WTC11 (cell line): ENCODE measurements around the gene PRMT6. TPM values are rescaled to one million over a fixed set of nuclear protein-coding genes. Genes with fewer than 3 reads are reported as not detected.

Source experiments
- ATAC-seq: fragments of 200-7000 bp; cut with Tn5 transposase; 2 replicates; pipeline ENCODE4 v1.10.0; 2021; ENCODE audit warnings: mild to moderate bottlenecking, moderate library complexity
- CTCF ChIA-PET: fragments of 300-600 bp; sonication (Branson Sonifier 250); formaldehyde crosslinking; loops from one replicate; lab custom pipeline; 2021; ENCODE audit warnings: antibody characterized with exemption; lab: Charles Lee
- POLR2A ChIA-PET: fragments of 350-600 bp; sonication (Branson Sonifier 250); formaldehyde crosslinking; loops from one replicate; lab custom pipeline; 2021; ENCODE audit warnings: antibody characterized with exemption; lab: Charles Lee
- DNase-seq: peaks from one replicate; pipeline ENCODE4 v3.0.0; 2021; ENCODE audit warnings: low spot score
- H3K27ac Mint-ChIP-seq: 2 replicates; pipeline ENCODE4 v1.8.0; 2021; ENCODE audit warnings: mixed read lengths
- H3K27me3 Mint-ChIP-seq: 2 replicates; pipeline ENCODE4 v1.8.0; 2021; ENCODE audit warnings: low read depth, mild to moderate bottlenecking, moderate library complexity, mixed read lengths
- H3K36me3 Mint-ChIP-seq: 2 replicates; pipeline ENCODE4 v1.8.0; 2021; ENCODE audit warnings: mixed read lengths
- H3K4me1 Mint-ChIP-seq: 2 replicates; pipeline ENCODE4 v1.8.0; 2022; ENCODE audit warnings: mixed read lengths
- H3K4me3 Mint-ChIP-seq: 2 replicates; pipeline ENCODE4 v1.8.0; 2021; ENCODE audit warnings: mild to moderate bottlenecking, moderate library complexity, mixed read lengths
- H3K9me3 Mint-ChIP-seq: 2 replicates; pipeline ENCODE4 v1.8.0; 2021; ENCODE audit warnings: mixed read lengths
- ARID4B ChIP-seq: sonication (generic); formaldehyde crosslinking; IDR thresholded peaks from 2 replicates; pipeline ENCODE4 v1.8.0; 2023; ENCODE audit warnings: missing genetic modification reagents, mild to moderate bottlenecking, borderline replicate concordance
- ATF1 ChIP-seq: sonication (generic); formaldehyde crosslinking; IDR thresholded peaks from 2 replicates; pipeline ENCODE4 v1.8.1; 2023; ENCODE audit warnings: mild to moderate bottlenecking, moderate library complexity, missing genetic modification reagents
- ATF2 ChIP-seq: sonication (generic); formaldehyde crosslinking; IDR thresholded peaks from 2 replicates; pipeline ENCODE4 v1.8.1; 2022; ENCODE audit warnings: low read depth, missing genetic modification reagents, borderline replicate concordance
- ATF3 ChIP-seq: sonication (generic); formaldehyde crosslinking; conservative IDR thresholded peaks from 2 replicates; pipeline ENCODE4 v1.8.1; 2022; ENCODE audit warnings: mild to moderate bottlenecking, missing genetic modification reagents
- ATF6 ChIP-seq: sonication (generic); formaldehyde crosslinking; IDR thresholded peaks from 2 replicates; pipeline ENCODE4 v1.8.1; 2023; ENCODE audit warnings: mild to moderate bottlenecking, missing genetic modification reagents
- CREB1 ChIP-seq: sonication (generic); formaldehyde crosslinking; IDR thresholded peaks from 2 replicates; pipeline ENCODE4 v1.8.0; 2023; ENCODE audit warnings: mild to moderate bottlenecking, missing genetic modification reagents
- E2F4 ChIP-seq: sonication (generic); formaldehyde crosslinking; IDR thresholded peaks from 2 replicates; pipeline ENCODE4 v1.8.1; 2022; ENCODE audit warnings: low read depth, mild to moderate bottlenecking, moderate library complexity, missing genetic modification reagents, borderline replicate concordance
- FOXJ3 ChIP-seq: sonication (generic); formaldehyde crosslinking; IDR thresholded peaks from 2 replicates; pipeline ENCODE4 v1.9.0; 2021; ENCODE audit warnings: missing genetic modification reagents, mild to moderate bottlenecking, borderline replicate concordance
- GRHL2 ChIP-seq: fragments of 250-450 bp; sonication (Bioruptor Pico); IDR thresholded peaks from 2 replicates; pipeline ENCODE4 v1.8.0; 2022; ENCODE audit warnings: mild to moderate bottlenecking, moderate library complexity; ENCODE audit not compliant: insufficient replicate concordance, severe bottlenecking
- JAZF1 ChIP-seq: fragments of 250-450 bp; sonication (Bioruptor Pico); IDR thresholded peaks from 2 replicates; pipeline ENCODE4 v1.9.0; 2021; ENCODE audit warnings: moderate library complexity, mild to moderate bottlenecking, inconsistent platforms
- MLX ChIP-seq: sonication (generic); formaldehyde crosslinking; IDR thresholded peaks from 2 replicates; pipeline ENCODE4 v1.8.1; 2023; ENCODE audit warnings: mild to moderate bottlenecking, missing genetic modification reagents, moderate library complexity
- NR3C1 ChIP-seq: sonication (generic); formaldehyde crosslinking; conservative IDR thresholded peaks from 2 replicates; pipeline ENCODE4 v1.8.1; 2023; ENCODE audit warnings: low read depth, mild to moderate bottlenecking, missing genetic modification reagents
- RORB ChIP-seq: fragments of 250-450 bp; sonication (Bioruptor Pico); IDR thresholded peaks from 2 replicates; pipeline ENCODE4 v1.9.0; 2021; ENCODE audit warnings: mild to moderate bottlenecking
- TEAD1 ChIP-seq: sonication (generic); formaldehyde crosslinking; IDR thresholded peaks from 2 replicates; pipeline ENCODE4 v1.8.0; 2022; ENCODE audit warnings: mild to moderate bottlenecking, missing genetic modification reagents
- USF1 ChIP-seq: sonication (generic); formaldehyde crosslinking; IDR thresholded peaks from 2 replicates; pipeline ENCODE4 v1.8.0; 2022; ENCODE audit warnings: mild to moderate bottlenecking, missing genetic modification reagents
- ZBTB21 ChIP-seq: sonication (generic); formaldehyde crosslinking; IDR thresholded peaks from 2 replicates; pipeline ENCODE4 v1.8.1; 2023; ENCODE audit warnings: mild to moderate bottlenecking, missing genetic modification reagents, borderline replicate concordance
- ZNF121 ChIP-seq: sonication (generic); formaldehyde crosslinking; IDR thresholded peaks from 2 replicates; pipeline ENCODE4 v1.8.0; 2023; ENCODE audit warnings: missing genetic modification reagents
- ZNF138 ChIP-seq: sonication (generic); formaldehyde crosslinking; conservative IDR thresholded peaks from 2 replicates; pipeline ENCODE4 v1.8.1; 2022; ENCODE audit warnings: mild to moderate bottlenecking, moderate library complexity, missing genetic modification reagents
- ZNF281 ChIP-seq: sonication (generic); formaldehyde crosslinking; IDR thresholded peaks from 2 replicates; pipeline ENCODE4 v1.8.0; 2023; ENCODE audit warnings: mild to moderate bottlenecking, missing genetic modification reagents
- ZNF317 ChIP-seq: sonication (generic); formaldehyde crosslinking; IDR thresholded peaks from 2 replicates; pipeline ENCODE4 v1.8.1; 2023; ENCODE audit warnings: low read depth, mild to moderate bottlenecking, moderate library complexity, missing genetic modification reagents, borderline replicate concordance
- total RNA-seq: library from RNA; stranded (reverse); gene quantifications from 3 replicates; pipeline ENCODE4 v1.2.3, GENCODE V29; 2021

PRMT6 gene
- total RNA-seq, 1 experiment from 2014 or later = 30.7 TPM

GRCh38 chr1:107058245-107059032, 2.0 kb downstream of the PRMT6 start (continued):
- TF ChIP-seq ZNF281 (CRISPR knock-in tag) (no peak), USF1 (CRISPR knock-in tag) (no peak), ZBTB21 (CRISPR knock-in tag) (no peak), E2F4 (CRISPR knock-in tag) (no peak), ZNF317 (CRISPR knock-in tag) (no peak), GRHL2 (CRISPR knock-in tag) (no peak), FOXJ3 (CRISPR knock-in tag) (no peak), CREB1 (no peak), ATF2 (CRISPR knock-in tag) (no peak)

- CTCF ChIA-PET = no interaction called here
- H3K9me3 Mint-ChIP-seq = no peaks in the 10 kb centered on the region
- no peaks in the 10 kb centered on the region for H3K27me3 Mint-ChIP-seq
- peaks cover 25% of the 10 kb centered on the region for H3K4me1 Mint-ChIP-seq
- H3K36me3 Mint-ChIP-seq = peaks cover 9% of the 10 kb centered on the region
- no peak overlapping the region for H3K4me3 Mint-ChIP-seq
- TF ChIP-seq NR3C1 (CRISPR knock-in tag) (no peak), ZNF121 (CRISPR knock-in tag) (no peak), MLX (no peak), ATF6 (no peak), ZNF138 (CRISPR knock-in tag) (no peak), ATF3 (CRISPR knock-in tag) (no peak), ATF1 (no peak), TEAD1 (CRISPR knock-in tag) (no peak), JAZF1 (CRISPR knock-in tag) (no peak), RORB (CRISPR knock-in tag) (no peak), ARID4B (CRISPR knock-in tag) (no peak)
- TF ChIP-seq, all 79 proteins: peak for 0
- DNase-seq (no peak), ATAC-seq (no peak)
- H3K27ac Mint-ChIP-seq = no peak overlapping the region
- POLR2A ChIA-PET = no interaction called here
These were observed 5.4 kb downstream of the PRMT6 start for GRCh38 chr1:107061886-107062285.
